NCI-H2171 treated with DMSO at 0.1 percent for 48 hours (cell line): ENCODE data around the gene SIK2.
A peak's percentile ranks its signal among the peaks of the same experiment; 100 is the strongest.

Source experiments
- DNase-seq: peaks from one replicate; lab custom pipeline; 2025; lab: John Stamatoyannopoulos, UW

SIK2 gene

GRCh38 chr11:111729831-111730311 lies 127.6 kb downstream of the SIK2 start:
- no peak for DNase-seq

- DNase-seq: peak; percentile 40
Observed at GRCh38 chr11:111730871-111731591, 128.8 kb downstream of the SIK2 start.

- no peak for DNase-seq
Observed at GRCh38 chr11:111731821-111732220, 129.6 kb downstream of the SIK2 start.

GRCh38 chr11:111733016-111733415 lies 130.8 kb downstream of the SIK2 start:
- no peak for DNase-seq

GRCh38 chr11:111733611-111734088 lies 131.4 kb downstream of the SIK2 start:
- no peak for DNase-seq

- no peak for DNase-seq
Observed at GRCh38 chr11:111734101-111734953, 132.1 kb downstream of the SIK2 start.

- DNase-seq: no peak
Observed at GRCh38 chr11:111734954-111735261, 132.7 kb downstream of the SIK2 start.

GRCh38 chr11:111735262-111736116 lies 133.2 kb downstream of the SIK2 start:
- peak; percentile 90 for DNase-seq

GRCh38 chr11:111736181-111736590 lies 133.9 kb downstream of the SIK2 start:
- no peak for DNase-seq

GRCh38 chr11:111736621-111737443 lies 134.6 kb downstream of the SIK2 start:
- DNase-seq: no peak

- DNase-seq: no peak
Observed at GRCh38 chr11:111737444-111738210, 135.4 kb downstream of the SIK2 start.

- DNase-seq: no peak
Observed at GRCh38 chr11:111739299-111739698, 137.1 kb downstream of the SIK2 start.

- DNase-seq: no peak
Observed at GRCh38 chr11:111741751-111742150, 139.5 kb downstream of the SIK2 start.

- DNase-seq: no peak
Observed at GRCh38 chr11:111743700-111744099, 141.5 kb downstream of the SIK2 start.

GRCh38 chr11:111745719-111746504 lies 143.7 kb downstream of the SIK2 start:
- no peak for DNase-seq

- peak; percentile 73 for DNase-seq
Observed at GRCh38 chr11:111748035-111748804, 146.0 kb downstream of the SIK2 start.

GRCh38 chr11:111749646-111750045 lies 147.4 kb downstream of the SIK2 start:
- peak; percentile 69 for DNase-seq

- no peak for DNase-seq
Observed at GRCh38 chr11:111756097-111756496, 153.8 kb downstream of the SIK2 start.

GRCh38 chr11:111759376-111759775 lies 157.1 kb downstream of the SIK2 start:
- DNase-seq: no peak
